Stomach (tissue), 9 donors: Measurements from ENCODE around the gene ARPC1A. TPM values are rescaled to one million over a fixed set of nuclear protein-coding genes. Genes with fewer than 3 reads are reported as not detected.

ENCODE experiments used
- DNase-seq, 2 donors: peaks; one replicate each; pipeline versions ENCODE4 v3.0.0 to v3.0.0-alpha.2; 2013 to 2019
- H3K27ac ChIP-seq, 5 donors: fragments of 200-600 bp in 4 of 5; sonication (generic) in 4 of 5; one replicate each; pipeline ENCODE4 v1.5.1; 2013 to 2019; ENCODE audit warnings: mild to moderate bottlenecking in 1 of 5, moderate library complexity in 1 of 5
- H3K27me3 ChIP-seq, 3 donors: fragments of 200-600 bp; sonication (generic); one replicate each; pipeline ENCODE4 v1.5.1; 2017 to 2019; ENCODE audit warnings: mixed run types in 1 of 3
- H3K36me3 ChIP-seq, 4 donors: fragments of 200-600 bp; sonication (generic); 1 replicate in 3 of 4; 2 replicates in 1 of 4; pipeline ENCODE4 v1.5.1; 2016 to 2019
- H3K4me1 ChIP-seq, 4 donors: fragments of 200-600 bp; sonication (generic); one replicate each; pipeline ENCODE4 v1.5.1; 2016 to 2019
- H3K4me3 ChIP-seq, 4 donors: fragments of 200-600 bp; sonication (generic) in 3 of 4; one replicate each; pipeline ENCODE4 v1.5.1; 2016 to 2019; ENCODE audit warnings: mild to moderate bottlenecking in 1 of 4
- H3K9me3 ChIP-seq, 4 donors: fragments of 200-600 bp; sonication (generic); one replicate each; pipeline ENCODE4 v1.5.1; 2016 to 2019
- EP300 ChIP-seq: sonication (generic); formaldehyde crosslinking; IDR thresholded peaks from one replicate; pipeline ENCODE4 v1.6.1; 2017; ENCODE audit warnings: antibody characterized with exemption
- POLR2A ChIP-seq, 4 donors: fragments of 450-650 bp; IDR thresholded peaks; one replicate each; pipeline ENCODE4 v1.6.1; 2016; ENCODE audit warnings: antibody characterized with exemption in 4 of 4, control low read depth in 2 of 4, mild to moderate bottlenecking in 1 of 4, moderate library complexity in 1 of 4
- POLR2AphosphoS5 ChIP-seq, 3 donors: sonication (generic); formaldehyde crosslinking; IDR thresholded peaks; one replicate each; pipeline ENCODE4 v1.6.1; 2016; ENCODE audit warnings: antibody characterized with exemption in 3 of 3
- WGBS, 5 donors: extraction: QIAGEN DNeasy Blood & Tissue Kit in 3 of 5; methylation state at CpG; one replicate each; pipeline versions ENCODE4 v1.1.5 to v1.1.7; 2013 to 2018; 5-methylcytosine and 5-hydroxymethylcytosine counted together
- intact Hi-C: fragments of 100-400 bp; cut with DNase I; formaldehyde crosslinking; loops from one replicate; pipeline ENCODE4 v1.15.1; 2023; ENCODE audit warnings: low total_unique reads
- polyA plus RNA-seq, 3 donors: library from polyadenylated mRNA; stranded (reverse); fragments of 200-250 nt; gene quantifications; one replicate each; pipeline ENCODE4 v1.2.3, GENCODE V29; 2013
- total RNA-seq, 5 donors: library from RNA; depleted of rRNA; stranded (reverse); fragments of >200 nt; gene quantifications; one replicate each; pipeline versions ENCODE4 v1.1.0 to v1.2.3, GENCODE V29; 2014 to 2016
- TF ChIP-seq, protein P1 (sequence below), 7 experiments: fragments of 450-650 bp in 4 of 7; fragments of 200-600 bp in 3 of 7; sonication (generic) in 3 of 7; IDR thresholded peaks; one replicate each; pipeline ENCODE4 v1.5.1; 2016 to 2019; ENCODE audit warnings: antibody characterized with exemption in 7 of 7, control low read depth in 2 of 7, mild to moderate bottlenecking in 1 of 7
- donor health status: healthy with polysubstance abuse.
- donor health status: Bipolar disorder and iron deficiency.
- donor health status: healthy.

ARPC1A gene
- total and polyA plus RNA-seq, 8 donors = 93.3 to 344 (median 142) TPM

DNA sequence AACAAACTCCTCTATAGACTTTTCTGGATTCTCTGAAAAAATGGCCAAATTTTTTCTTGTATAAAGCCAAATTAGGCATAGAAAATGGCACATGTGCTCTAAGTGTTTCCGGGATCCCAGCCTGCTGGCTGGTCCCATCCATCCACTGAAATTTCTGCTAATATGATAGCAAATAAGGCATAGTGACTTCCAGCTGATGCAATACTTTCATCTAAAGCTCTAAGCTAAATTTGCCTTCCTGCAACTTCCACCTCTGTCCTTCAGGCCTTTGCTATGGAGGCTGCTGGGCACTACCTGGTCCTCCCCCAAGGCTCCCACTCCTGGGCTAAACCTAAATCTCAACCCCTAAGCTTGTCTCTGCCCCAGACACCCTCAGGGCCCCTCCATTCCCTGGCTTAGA lies 32.5 kb upstream of the ARPC1A start:
- WGBS, 5 donors = 90 to 100% (median 96%) methylated on average over 1 of the region's 1 CpG
- Histone ChIP-seq H3K27me3 (no peaks in the 10 kb centered on the region), H3K36me3 (no peaks in the 10 kb centered on the region), H3K27ac (no peak overlapping the region), H3K4me1 (peaks cover 0 to 6% (median 0%) of the 10 kb centered on the region in 4 donors), H3K9me3 (no peaks in the 10 kb centered on the region), H3K4me3 (no peak overlapping the region)
- no peak for DNase-seq
- intact Hi-C loops = no loop called here
- TF ChIP-seq POLR2A (IDR thresholded peaks at IDR 0.05) = no peak
- TF ChIP-seq, protein P1, sequence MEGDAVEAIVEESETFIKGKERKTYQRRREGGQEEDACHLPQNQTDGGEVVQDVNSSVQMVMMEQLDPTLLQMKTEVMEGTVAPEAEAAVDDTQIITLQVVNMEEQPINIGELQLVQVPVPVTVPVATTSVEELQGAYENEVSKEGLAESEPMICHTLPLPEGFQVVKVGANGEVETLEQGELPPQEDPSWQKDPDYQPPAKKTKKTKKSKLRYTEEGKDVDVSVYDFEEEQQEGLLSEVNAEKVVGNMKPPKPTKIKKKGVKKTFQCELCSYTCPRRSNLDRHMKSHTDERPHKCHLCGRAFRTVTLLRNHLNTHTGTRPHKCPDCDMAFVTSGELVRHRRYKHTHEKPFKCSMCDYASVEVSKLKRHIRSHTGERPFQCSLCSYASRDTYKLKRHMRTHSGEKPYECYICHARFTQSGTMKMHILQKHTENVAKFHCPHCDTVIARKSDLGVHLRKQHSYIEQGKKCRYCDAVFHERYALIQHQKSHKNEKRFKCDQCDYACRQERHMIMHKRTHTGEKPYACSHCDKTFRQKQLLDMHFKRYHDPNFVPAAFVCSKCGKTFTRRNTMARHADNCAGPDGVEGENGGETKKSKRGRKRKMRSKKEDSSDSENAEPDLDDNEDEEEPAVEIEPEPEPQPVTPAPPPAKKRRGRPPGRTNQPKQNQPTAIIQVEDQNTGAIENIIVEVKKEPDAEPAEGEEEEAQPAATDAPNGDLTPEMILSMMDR (IDR thresholded peaks at IDR 0.05) = no peak
- TF ChIP-seq EP300 = no peak
- TF ChIP-seq POLR2AphosphoS5 (IDR thresholded peaks at IDR 0.05) = no peak

DNA sequence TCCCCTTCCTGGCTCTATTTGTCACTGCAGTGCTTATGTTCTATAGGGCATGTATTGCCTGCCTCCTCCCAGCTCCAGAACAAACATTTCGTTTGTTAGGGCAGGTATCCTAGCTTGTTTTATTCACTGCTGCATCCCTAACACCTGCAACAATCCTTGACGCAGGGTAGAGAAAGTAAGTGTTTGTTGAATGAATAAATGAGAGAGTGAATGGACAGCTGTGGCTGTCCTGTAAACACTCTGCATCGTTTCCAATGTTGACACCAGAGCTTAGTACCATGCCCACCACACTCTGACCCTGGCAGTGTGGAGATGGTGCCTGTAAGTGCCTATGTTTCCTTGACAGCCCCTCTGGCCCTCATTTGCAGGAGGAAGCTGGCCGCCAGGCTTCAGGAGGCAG lies 32.0 kb upstream of the ARPC1A start:
- H3K27me3 ChIP-seq = no peaks in the 10 kb centered on the region
- WGBS, 5 donors = 70 to 83% (median 75%) methylated on average over 4 of the region's 4 CpGs
- no peak overlapping the region for H3K27ac ChIP-seq
- H3K4me1 ChIP-seq = peaks cover 0 to 6% (median 0%) of the 10 kb centered on the region in 4 donors
- no peaks in the 10 kb centered on the region for H3K36me3 ChIP-seq
- no peak for DNase-seq
- no peak for TF ChIP-seq POLR2AphosphoS5 (IDR thresholded peaks at IDR 0.05)
- TF ChIP-seq, protein P1 (IDR thresholded peaks at IDR 0.05) = no peak
- no peak for TF ChIP-seq EP300
- no peak for TF ChIP-seq POLR2A (IDR thresholded peaks at IDR 0.05)
- intact Hi-C loops = no loop called here
- no peak overlapping the region for H3K4me3 ChIP-seq
- H3K9me3 ChIP-seq = no peaks in the 10 kb centered on the region

DNA sequence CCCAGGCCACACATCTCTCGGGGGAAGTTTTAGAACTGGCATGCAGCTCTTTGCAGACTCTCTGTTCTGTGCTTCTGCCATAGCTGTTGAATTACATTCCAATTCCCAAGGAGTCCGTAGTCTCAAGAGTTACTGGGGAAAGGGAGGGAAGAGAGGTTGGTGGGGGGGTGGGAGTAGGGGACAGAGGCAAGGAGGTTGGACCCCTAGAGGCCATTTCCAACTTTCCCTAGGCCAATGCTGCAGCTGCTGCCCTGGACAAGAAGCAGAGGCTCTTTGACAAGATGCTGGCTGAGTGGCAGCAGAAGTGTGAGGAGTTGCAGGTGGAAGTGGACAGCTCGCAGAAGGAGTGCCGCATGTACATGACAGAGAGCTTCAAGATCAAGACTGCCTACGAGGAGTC lies 29.2 kb upstream of the ARPC1A start:
- H3K4me1 ChIP-seq = no peaks in the 10 kb centered on the region
- H3K36me3 ChIP-seq = no peaks in the 10 kb centered on the region
- no peak overlapping the region for H3K27ac ChIP-seq
- H3K4me3 ChIP-seq = no peak overlapping the region
- WGBS, 5 donors = 84 to 93% (median 87%) methylated on average over 5 of the region's 5 CpGs
- TF ChIP-seq, protein P1 (IDR thresholded peaks at IDR 0.05) = no peak
- no peak for TF ChIP-seq POLR2A (IDR thresholded peaks at IDR 0.05)
- TF ChIP-seq POLR2AphosphoS5 (IDR thresholded peaks at IDR 0.05) = no peak
- no peak for TF ChIP-seq EP300
- DNase-seq = no peak
- no peaks in the 10 kb centered on the region for H3K27me3 ChIP-seq
- intact Hi-C loops = no loop called here
- H3K9me3 ChIP-seq = no peaks in the 10 kb centered on the region

DNA sequence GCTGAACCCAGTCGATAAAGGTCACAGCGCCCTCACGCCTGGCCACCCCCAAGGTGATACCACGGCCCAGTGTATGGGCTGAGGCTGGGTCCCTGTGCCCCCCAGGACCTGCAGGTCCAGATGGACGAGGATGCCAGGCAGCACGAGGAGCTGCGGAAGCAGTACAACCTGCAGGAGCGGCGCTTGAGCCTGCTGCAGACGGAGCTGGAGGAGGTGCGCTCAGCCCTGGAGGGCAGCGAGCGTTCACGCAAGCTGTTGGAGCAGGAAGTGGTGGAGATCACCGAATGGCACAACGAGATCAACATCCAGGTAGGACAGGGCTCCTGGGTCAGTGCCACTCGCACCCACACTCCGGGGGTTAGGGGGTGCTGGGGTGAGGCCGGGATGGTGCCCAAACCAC lies 24.2 kb upstream of the ARPC1A start:
- H3K4me3 ChIP-seq = no peak overlapping the region
- intact Hi-C loops = no loop called here
- DNase-seq = no peak
- H3K36me3 ChIP-seq = no peaks in the 10 kb centered on the region
- WGBS, 5 donors = 83 to 89% (median 86%) methylated on average over 18 to 19 of the region's 19 CpGs
- no peak overlapping the region for H3K27ac ChIP-seq
- no peaks in the 10 kb centered on the region for H3K27me3 ChIP-seq
- no peak for TF ChIP-seq POLR2A (IDR thresholded peaks at IDR 0.05)
- TF ChIP-seq EP300 = no peak
- no peaks in the 10 kb centered on the region for H3K4me1 ChIP-seq
- no peaks in the 10 kb centered on the region for H3K9me3 ChIP-seq

DNA sequence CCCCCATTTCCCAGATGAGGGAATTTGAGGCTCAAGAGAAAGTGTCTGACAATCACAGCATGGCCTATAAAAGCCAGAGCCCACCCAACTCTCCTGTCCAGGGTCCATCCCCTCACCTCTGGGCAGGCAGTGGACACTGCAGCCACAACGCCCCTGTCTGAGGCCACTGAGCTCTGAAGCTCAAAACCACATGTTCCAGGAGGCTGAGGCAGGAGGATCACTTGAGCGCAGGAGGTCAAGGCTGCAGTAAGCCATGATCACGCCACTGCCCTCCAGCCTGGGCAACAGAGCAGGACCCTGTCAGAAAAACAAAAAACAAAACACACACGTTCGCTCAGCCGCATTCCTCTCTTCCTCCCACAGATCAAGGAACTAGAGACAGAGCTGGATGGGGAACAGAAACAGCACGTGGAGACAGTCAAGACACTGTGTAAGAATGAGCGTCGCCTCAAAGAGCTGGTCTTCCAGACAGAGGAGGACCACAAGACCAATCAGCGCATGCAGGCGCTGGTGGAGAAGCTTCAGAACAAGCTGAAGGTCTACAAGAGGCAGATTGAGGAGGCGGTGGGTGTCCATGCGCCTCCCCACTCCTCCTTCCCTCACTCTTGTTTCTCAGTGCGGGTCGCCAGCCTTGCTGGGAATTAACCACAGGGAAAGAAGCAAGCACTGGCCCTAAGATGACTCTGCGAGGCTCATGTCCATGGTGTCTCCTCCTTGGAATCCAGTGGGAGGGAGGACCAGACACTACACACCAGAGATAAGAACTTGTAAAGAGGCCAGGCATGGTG lies 20.0 kb upstream of the ARPC1A start:
- Histone ChIP-seq H3K27me3 (no peaks in the 10 kb centered on the region), H3K36me3 (no peaks in the 10 kb centered on the region), H3K27ac (no peak overlapping the region), H3K9me3 (peaks cover 0 to 7% (median 1%) of the 10 kb centered on the region in 4 donors), H3K4me3 (no peak overlapping the region), H3K4me1 (peaks cover 0 to 9% (median 0%) of the 10 kb centered on the region in 4 donors)
- TF ChIP-seq POLR2AphosphoS5 (IDR thresholded peaks at IDR 0.05) = no peak
- TF ChIP-seq POLR2A (IDR thresholded peaks at IDR 0.05) = no peak
- no peak for TF ChIP-seq EP300
- TF ChIP-seq, protein P1 (IDR thresholded peaks at IDR 0.05) = no peak
- 85 to 91% (median 89%) methylated on average over 13 to 16 of the region's 16 CpGs for WGBS, 5 donors
- DNase-seq = no peak
- intact Hi-C loops = no loop called here
